Gastroesophageal sphincter (tissue), 3 donors: ENCODE measurements around the gene MLLT3.

Experiments used
- CTCF ChIP-seq, 4 experiments: fragments of 200-600 bp in 2 of 4; fragments of 450-650 bp in 2 of 4; sonication (generic) in 1 of 4; IDR thresholded peaks; one replicate each; pipeline ENCODE4 v1.5.1; 2017 to 2019; ENCODE audit warnings: antibody characterized with exemption in 4 of 4, mild to moderate bottlenecking in 2 of 4, moderate library complexity in 2 of 4
- POLR2A ChIP-seq, 2 donors: fragments of 450-650 bp; IDR thresholded peaks; one replicate each; pipeline ENCODE4 v1.6.1; 2017; ENCODE audit warnings: antibody characterized with exemption in 2 of 2, mild to moderate bottlenecking in 2 of 2, moderate library complexity in 1 of 2
- POLR2AphosphoS5 ChIP-seq: sonication (generic); formaldehyde crosslinking; IDR thresholded peaks from one replicate; pipeline ENCODE4 v1.6.1; 2017; ENCODE audit warnings: antibody characterized with exemption

- no peak for TF ChIP-seq POLR2AphosphoS5
- TF ChIP-seq CTCF (IDR thresholded peaks at IDR 0.05) = no peak
- no peak for TF ChIP-seq POLR2A (IDR thresholded peaks at IDR 0.05)
Measured at GRCh38 chr9:20636888-20637440, 14.7 kb upstream of the MLLT3 start.
